ENCODE data around the gene RPA1. TPM values are rescaled to one million over a fixed set of nuclear protein-coding genes. Genes with fewer than 3 reads are reported as not detected.

The RPA1 gene
- total RNA-seq, 2 experiments from 2014 or later = 189 to 197 TPM

DNA sequence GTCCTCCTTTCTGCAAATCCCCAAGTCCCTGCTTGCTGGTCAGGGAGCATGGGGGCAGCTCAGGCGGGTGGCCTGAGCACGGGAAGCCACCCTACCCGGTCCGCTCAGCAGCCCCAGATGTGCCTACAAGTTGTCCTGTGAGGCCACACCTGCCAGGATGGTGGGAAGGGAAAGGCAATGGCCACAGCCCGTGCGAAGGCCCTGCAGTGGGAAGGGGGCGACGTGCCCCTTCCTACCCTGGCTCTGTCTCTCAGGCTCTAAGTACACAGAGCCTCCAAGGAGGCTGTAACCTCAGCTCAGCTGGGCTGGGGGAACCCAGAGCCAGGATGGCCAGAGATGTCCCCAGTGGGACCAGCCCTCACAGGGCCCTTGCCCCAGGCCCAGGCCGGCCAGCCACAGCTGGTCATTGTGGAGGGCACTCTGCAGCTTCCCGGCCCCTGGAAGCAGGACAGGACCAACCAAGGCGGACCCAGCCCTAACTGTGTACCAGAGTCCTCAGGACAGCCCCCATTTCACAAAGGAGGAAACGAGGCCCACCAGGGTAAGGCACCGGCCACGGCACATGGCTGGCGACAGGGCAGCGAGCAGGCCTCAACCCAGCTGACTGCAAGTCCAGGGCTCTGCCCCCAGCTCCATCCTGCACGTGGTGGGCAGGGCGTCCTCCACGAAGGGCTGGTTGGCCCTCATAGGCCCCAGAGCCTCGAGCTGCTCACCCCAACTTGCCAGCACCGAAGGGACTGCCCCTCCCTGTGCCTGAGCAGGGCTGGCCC is 113.0 kb downstream of the RPA1 start:
- ATAC-seq (no peak), DNase-seq (no peak)
- Mint-ChIP-seq H3K4me3 (no peak overlapping the region), H3K36me3 (ENCODE audit: low read depth) (no peaks in the 10 kb centered on the region), H3K27ac (no peak overlapping the region), H3K9me3 (no peaks in the 10 kb centered on the region), H3K27me3 (no peaks in the 10 kb centered on the region), H3K4me1 (ENCODE audit: low read depth) (no peaks in the 10 kb centered on the region)
- CTCF ChIA-PET = no interaction called here
- TF ChIP-seq, protein P1, sequence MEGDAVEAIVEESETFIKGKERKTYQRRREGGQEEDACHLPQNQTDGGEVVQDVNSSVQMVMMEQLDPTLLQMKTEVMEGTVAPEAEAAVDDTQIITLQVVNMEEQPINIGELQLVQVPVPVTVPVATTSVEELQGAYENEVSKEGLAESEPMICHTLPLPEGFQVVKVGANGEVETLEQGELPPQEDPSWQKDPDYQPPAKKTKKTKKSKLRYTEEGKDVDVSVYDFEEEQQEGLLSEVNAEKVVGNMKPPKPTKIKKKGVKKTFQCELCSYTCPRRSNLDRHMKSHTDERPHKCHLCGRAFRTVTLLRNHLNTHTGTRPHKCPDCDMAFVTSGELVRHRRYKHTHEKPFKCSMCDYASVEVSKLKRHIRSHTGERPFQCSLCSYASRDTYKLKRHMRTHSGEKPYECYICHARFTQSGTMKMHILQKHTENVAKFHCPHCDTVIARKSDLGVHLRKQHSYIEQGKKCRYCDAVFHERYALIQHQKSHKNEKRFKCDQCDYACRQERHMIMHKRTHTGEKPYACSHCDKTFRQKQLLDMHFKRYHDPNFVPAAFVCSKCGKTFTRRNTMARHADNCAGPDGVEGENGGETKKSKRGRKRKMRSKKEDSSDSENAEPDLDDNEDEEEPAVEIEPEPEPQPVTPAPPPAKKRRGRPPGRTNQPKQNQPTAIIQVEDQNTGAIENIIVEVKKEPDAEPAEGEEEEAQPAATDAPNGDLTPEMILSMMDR (IDR thresholded peaks at IDR 0.05) = no peak
- intact Hi-C loops (cut with micrococcal nuclease) = no loop called here
- POLR2A ChIA-PET = no interaction called here

DNA sequence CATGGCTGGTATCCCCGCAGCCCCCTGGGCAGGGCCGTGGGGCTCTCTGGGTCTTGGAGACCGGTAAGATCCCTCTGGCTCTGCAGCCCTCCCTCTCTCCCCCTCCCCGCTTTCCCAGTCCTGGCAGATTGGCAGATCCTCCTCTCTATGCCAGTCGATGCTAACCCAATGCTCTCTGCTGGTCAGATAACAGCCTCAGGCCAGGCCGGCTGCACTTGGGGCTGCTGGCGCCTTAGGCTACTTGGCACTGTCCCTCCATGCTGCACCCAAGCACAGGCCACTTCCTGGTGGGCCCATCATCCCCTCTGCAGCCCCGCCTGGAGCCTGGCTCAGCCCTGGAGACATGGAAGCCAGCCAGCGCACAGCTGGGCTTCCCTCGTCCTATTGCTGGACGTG is 113.6 kb downstream of the RPA1 start:
- H3K27me3 Mint-ChIP-seq = no peaks in the 10 kb centered on the region
- no peak for ATAC-seq
- H3K4me1 Mint-ChIP-seq (ENCODE audit: low read depth) = no peaks in the 10 kb centered on the region
- TF ChIP-seq, protein P1 (IDR thresholded peaks at IDR 0.05) = no peak
- H3K36me3 Mint-ChIP-seq (ENCODE audit: low read depth) = no peaks in the 10 kb centered on the region
- CTCF ChIA-PET = no interaction called here
- H3K9me3 Mint-ChIP-seq = no peaks in the 10 kb centered on the region
- no peak overlapping the region for H3K27ac Mint-ChIP-seq
- no peak overlapping the region for H3K4me3 Mint-ChIP-seq
- intact Hi-C loops (cut with micrococcal nuclease) = no loop called here
- POLR2A ChIA-PET = no interaction called here
- no peak for DNase-seq

DNA sequence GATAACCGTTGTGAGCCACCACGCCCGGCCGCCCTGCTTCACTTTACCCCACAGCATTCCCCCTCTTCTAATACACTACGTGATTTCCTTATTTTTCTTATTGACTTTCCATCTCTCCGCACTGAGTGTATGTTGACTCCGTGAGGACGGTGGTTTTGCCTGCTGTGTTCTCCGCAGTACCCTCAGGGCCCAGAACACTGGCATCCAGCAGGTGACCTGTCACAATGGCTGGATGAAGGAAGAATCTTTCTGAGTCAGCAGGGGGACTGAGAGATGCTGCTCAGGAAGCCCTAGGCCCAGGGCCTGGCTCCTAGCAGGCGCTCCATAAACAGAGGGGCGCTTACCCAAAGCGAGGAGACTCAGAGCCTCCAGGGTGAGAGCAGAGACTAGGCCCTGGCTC is 115.8 kb downstream of the RPA1 start:
- H3K27me3 Mint-ChIP-seq = no peaks in the 10 kb centered on the region
- POLR2A ChIA-PET = no interaction called here

DNA sequence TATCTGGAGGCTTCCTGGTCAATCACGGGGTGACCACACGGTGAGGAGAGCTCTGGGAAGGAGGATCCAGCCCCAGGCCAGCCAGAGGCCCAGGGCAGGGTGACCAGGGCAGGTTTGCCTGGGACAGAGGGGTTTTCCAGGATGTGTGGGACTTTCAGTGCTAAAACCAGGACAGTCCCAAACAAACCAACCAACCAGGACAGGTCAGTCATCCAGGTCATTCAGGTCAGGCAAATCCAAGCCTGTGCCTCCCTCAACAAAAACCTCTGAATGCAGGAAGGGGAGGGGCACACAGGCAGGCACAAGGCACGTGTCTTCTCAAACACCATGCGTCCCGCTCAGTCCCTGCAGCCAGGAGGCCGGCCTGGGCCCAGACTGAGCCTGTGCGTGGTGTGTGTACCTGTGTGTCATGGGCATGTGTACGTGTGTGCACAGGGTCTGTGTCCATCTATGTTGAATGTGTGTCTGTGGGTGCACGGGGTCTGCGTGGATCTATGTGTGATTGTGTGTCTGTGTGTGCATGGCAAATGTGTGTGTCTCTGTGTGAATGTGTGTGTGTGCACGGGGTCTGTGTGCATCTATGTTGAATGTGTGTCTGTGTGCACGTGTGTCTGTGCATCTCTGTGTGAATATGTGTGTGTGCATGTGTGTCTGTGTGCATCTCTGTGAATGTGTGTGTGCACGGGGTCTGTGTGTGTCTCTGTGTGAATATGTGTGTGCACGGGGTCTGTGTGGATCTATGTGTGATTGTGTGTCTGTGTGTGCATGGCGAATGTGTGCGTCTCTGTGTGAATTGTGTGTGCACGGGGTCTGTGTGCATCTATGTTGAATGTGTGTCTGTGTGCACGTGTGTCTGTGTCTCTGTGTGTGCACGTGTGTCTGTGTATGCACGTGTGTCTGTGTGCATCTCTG is 116.5 kb downstream of the RPA1 start:
- POLR2A ChIA-PET = no interaction called here
- intact Hi-C loops (cut with micrococcal nuclease) = no loop called here
- ATAC-seq (no peak), DNase-seq (no peak)
- CTCF ChIA-PET = no interaction called here
- Mint-ChIP-seq H3K4me3 (no peak overlapping the region), H3K36me3 (ENCODE audit: low read depth) (no peaks in the 10 kb centered on the region), H3K27me3 (no peaks in the 10 kb centered on the region), H3K27ac (no peak overlapping the region), H3K9me3 (no peaks in the 10 kb centered on the region), H3K4me1 (ENCODE audit: low read depth) (no peaks in the 10 kb centered on the region)
- TF ChIP-seq, protein P1 (IDR thresholded peaks at IDR 0.05) = no peak

More for the DNA sequence above, 115.8 kb downstream of the RPA1 start:
- Mint-ChIP-seq H3K9me3 (no peaks in the 10 kb centered on the region), H3K4me1 (ENCODE audit: low read depth) (no peaks in the 10 kb centered on the region), H3K4me3 (no peak overlapping the region), H3K27ac (no peak overlapping the region), H3K36me3 (ENCODE audit: low read depth) (no peaks in the 10 kb centered on the region)
- TF ChIP-seq, protein P1 (IDR thresholded peaks at IDR 0.05) = no peak
- DNase-seq (no peak), ATAC-seq (no peak)
- intact Hi-C loops (cut with micrococcal nuclease) = no loop called here
- CTCF ChIA-PET = no interaction called here

DNA sequence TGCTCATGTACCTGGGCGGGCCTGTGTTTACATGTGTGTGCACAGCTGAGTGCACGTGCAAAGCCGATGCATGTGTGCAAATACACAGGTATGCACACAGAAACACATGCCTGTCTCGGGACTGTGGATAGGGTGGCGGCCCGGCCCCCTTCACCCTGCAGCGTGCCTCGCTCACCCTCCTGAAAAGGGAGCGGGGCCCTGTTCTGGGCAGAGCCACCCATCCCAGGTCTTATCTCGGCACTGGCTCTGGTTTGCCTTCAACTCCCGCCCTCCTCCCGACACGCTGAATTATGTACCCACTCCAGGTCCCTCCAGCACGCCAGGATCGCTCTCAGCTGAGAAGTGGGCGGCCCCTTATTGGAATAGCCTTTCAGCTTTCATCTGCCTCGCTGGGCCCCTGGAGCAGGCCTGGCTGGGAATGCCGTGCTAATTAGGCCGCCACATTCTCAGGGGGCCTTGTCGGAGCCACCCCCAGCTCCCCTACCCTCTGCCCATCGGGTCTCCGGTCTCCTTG is 117.5 kb downstream of the RPA1 start:
- Mint-ChIP-seq H3K27me3 (no peaks in the 10 kb centered on the region), H3K9me3 (no peaks in the 10 kb centered on the region), H3K4me3 (no peak overlapping the region), H3K36me3 (ENCODE audit: low read depth) (no peaks in the 10 kb centered on the region), H3K4me1 (ENCODE audit: low read depth) (no peaks in the 10 kb centered on the region), H3K27ac (no peak overlapping the region)
- TF ChIP-seq, protein P1 (IDR thresholded peaks at IDR 0.05) = no peak
- no peak for DNase-seq
- ChIA-PET POLR2A (no interaction called here), CTCF (no interaction called here)
- no peak for ATAC-seq
- intact Hi-C loops (cut with micrococcal nuclease) = no loop called here

Measured in activated CD8-positive, alpha-beta T cell treated with anti-CD3 and anti-CD28 coated beads for 36 hours (primary cell).